Caco-2 (cell line): ENCODE measurements around the gene DTX3. TPM values are rescaled to one million over a fixed set of nuclear protein-coding genes. Genes with fewer than 3 reads are reported as not detected.

Source experiments
- BruUV-seq: library from RNA; stranded (reverse); fragments of 400-500 nt; replicated peaks from 2 replicates; lab custom pipeline; 2021; lab: Mats Ljungman, UMichigan
- CTCF ChIA-PET: fragments of 300-600 bp; sonication (Branson Sonifier 250); formaldehyde crosslinking; loops from one replicate; lab custom pipeline; 2022; ENCODE audit warnings: antibody characterized with exemption; lab: Charles Lee
- POLR2A ChIA-PET: fragments of 300-600 bp; sonication (Branson Sonifier 250); formaldehyde crosslinking; loops from one replicate; lab custom pipeline; 2022; ENCODE audit warnings: antibody characterized with exemption; lab: Charles Lee
- DNase-seq, 2 experiments: peaks; one replicate each; pipeline versions ENCODE4 v3.0.0 to v3.0.0-alpha.2; 2020 to 2022
- H3K27me3 ChIP-seq: replicated peaks from 2 replicates; pipeline ENCODE4 v1.6.0; 2011; ENCODE audit warnings: low read length; ENCODE audit not compliant: control insufficient read depth, insufficient read depth
- H3K36me3 ChIP-seq: 2 replicates; pipeline ENCODE4 v1.5.1; 2011; ENCODE audit warnings: low read length; ENCODE audit not compliant: control insufficient read depth, insufficient read depth
- H3K4me1 ChIP-seq: fragments of 250-450 bp; sonication (Bioruptor Pico); 2 replicates; pipeline ENCODE4 v1.5.1; 2020; ENCODE audit warnings: mild to moderate bottlenecking
- H3K4me3 ChIP-seq: 2 replicates; pipeline ENCODE4 v1.5.1; 2011; ENCODE audit warnings: low read depth, mild to moderate bottlenecking, control low read depth, low read length
- H3K9me3 ChIP-seq: fragments of 250-450 bp; sonication (Bioruptor Pico); 2 replicates; pipeline ENCODE4 v1.5.1; 2020; ENCODE audit warnings: mild to moderate bottlenecking, moderate library complexity
- H3K27ac Mint-ChIP-seq: one replicate; pipeline ENCODE4 v1.8.0; 2022; ENCODE audit warnings: mixed read lengths; ENCODE audit not compliant: unreplicated experiment
- H3K27me3 Mint-ChIP-seq: one replicate; pipeline ENCODE4 v1.8.0; 2022; ENCODE audit warnings: mixed read lengths; ENCODE audit not compliant: insufficient read depth, unreplicated experiment
- H3K36me3 Mint-ChIP-seq: one replicate; pipeline ENCODE4 v1.8.0; 2022; ENCODE audit warnings: mild to moderate bottlenecking, mixed read lengths; ENCODE audit not compliant: insufficient read depth, unreplicated experiment
- H3K4me1 Mint-ChIP-seq: one replicate; pipeline ENCODE4 v1.8.0; 2022; ENCODE audit warnings: low read depth, mixed read lengths; ENCODE audit not compliant: unreplicated experiment
- H3K4me3 Mint-ChIP-seq: one replicate; pipeline ENCODE4 v1.8.0; 2022; ENCODE audit warnings: mild to moderate bottlenecking, moderate library complexity, mixed read lengths; ENCODE audit not compliant: unreplicated experiment
- H3K9me3 Mint-ChIP-seq: one replicate; pipeline ENCODE4 v1.8.0; 2022; ENCODE audit warnings: mixed read lengths; ENCODE audit not compliant: unreplicated experiment
- intact Hi-C: fragments of 100-400 bp; cut with micrococcal nuclease; formaldehyde crosslinking; loops from one replicate; pipeline ENCODE4 v1.10.0; 2022; ENCODE audit not compliant: unreplicated experiment
- total RNA-seq: library from RNA; stranded (reverse); gene quantifications from 2 replicates; pipeline ENCODE4 v1.2.3, GENCODE V29; 2022
- TF ChIP-seq, protein P1 (sequence below), 2 experiments: fragments of 200-600 bp in 1 of 2; IDR thresholded peaks; 1 replicate in 1 of 2; 2 replicates in 1 of 2; pipeline versions ENCODE4 v1.5.1 to v1.8.0; 2011 to 2022; ENCODE audit warnings: antibody characterized with exemption in 1 of 2, control low read depth in 1 of 2, inconsistent platforms in 1 of 2, low read depth in 1 of 2, low read length in 1 of 2, mild to moderate bottlenecking in 1 of 2, moderate library complexity in 1 of 2; ENCODE audit not compliant: insufficient read depth in 1 of 2, severe bottlenecking in 1 of 2, unreplicated experiment in 1 of 2

Gene DTX3
- total RNA-seq, 1 experiment from 2014 or later, result 20.4 TPM

DNA sequence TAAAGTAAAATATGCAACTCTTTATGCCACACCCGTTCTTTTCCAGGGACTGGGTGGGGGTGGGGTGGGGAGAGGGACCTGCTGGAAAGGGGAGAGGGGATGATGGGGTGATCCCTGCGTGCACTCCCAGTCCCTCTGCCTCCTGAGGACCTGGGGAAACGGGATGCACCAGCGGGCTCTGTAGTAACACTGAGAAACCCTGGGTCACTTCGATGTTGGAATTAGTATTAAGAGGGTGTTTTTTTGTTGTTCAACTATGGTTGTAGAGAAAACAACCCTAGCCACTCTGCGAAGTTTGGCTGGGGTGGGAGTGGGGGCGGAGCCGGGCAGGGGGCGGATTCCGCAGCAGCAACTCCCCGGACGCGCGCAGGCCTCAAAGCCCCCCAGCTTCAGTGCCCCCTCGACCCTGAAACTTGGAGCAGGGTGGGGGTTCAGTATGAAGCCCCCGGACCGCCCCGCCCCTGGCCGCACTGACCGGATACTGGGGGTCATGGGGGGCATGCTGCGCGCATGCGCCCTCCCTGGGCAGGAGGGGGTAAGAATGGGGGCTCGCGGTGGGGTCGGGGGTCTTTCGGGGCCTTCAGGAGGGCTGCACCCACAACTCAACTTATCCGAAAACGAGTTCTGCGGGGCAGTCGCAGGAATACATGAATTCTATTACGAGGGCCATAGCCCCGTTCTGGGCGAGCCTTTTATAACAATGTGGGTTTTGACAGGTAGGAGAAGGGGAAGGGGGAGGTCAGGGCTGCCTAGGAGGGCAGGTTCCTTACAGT, 5.3 kb downstream of the DTX3 start:
- no peaks in the 10 kb centered on the region for H3K36me3 Mint-ChIP-seq
- POLR2A ChIA-PET, result no interaction called here
- no peaks in the 10 kb centered on the region for H3K27me3 Mint-ChIP-seq
- no peaks in the 10 kb centered on the region for H3K27me3 ChIP-seq
- CTCF ChIA-PET, result interaction anchor here (0.6 kb wide), 1 partner anchor 73 kb away, joined by 4 read pairs; no protein-coding TSS in a partner anchor
- peak overlapping the region; percentile 54 for H3K4me3 Mint-ChIP-seq
- H3K27ac Mint-ChIP-seq, result no peak overlapping the region
- no peaks in the 10 kb centered on the region for H3K4me1 ChIP-seq
- H3K36me3 ChIP-seq, result no peaks in the 10 kb centered on the region; the same call in 1 of the 2 replicates
- TF ChIP-seq, protein P1, sequence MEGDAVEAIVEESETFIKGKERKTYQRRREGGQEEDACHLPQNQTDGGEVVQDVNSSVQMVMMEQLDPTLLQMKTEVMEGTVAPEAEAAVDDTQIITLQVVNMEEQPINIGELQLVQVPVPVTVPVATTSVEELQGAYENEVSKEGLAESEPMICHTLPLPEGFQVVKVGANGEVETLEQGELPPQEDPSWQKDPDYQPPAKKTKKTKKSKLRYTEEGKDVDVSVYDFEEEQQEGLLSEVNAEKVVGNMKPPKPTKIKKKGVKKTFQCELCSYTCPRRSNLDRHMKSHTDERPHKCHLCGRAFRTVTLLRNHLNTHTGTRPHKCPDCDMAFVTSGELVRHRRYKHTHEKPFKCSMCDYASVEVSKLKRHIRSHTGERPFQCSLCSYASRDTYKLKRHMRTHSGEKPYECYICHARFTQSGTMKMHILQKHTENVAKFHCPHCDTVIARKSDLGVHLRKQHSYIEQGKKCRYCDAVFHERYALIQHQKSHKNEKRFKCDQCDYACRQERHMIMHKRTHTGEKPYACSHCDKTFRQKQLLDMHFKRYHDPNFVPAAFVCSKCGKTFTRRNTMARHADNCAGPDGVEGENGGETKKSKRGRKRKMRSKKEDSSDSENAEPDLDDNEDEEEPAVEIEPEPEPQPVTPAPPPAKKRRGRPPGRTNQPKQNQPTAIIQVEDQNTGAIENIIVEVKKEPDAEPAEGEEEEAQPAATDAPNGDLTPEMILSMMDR (IDR thresholded peaks at IDR 0.05; ENCODE audit: insufficient read depth in 1 of 2, low read depth in 1 of 2, low read length in 1 of 2, severe bottlenecking in 1 of 2, unreplicated experiment in 1 of 2), result no peak
- H3K4me3 ChIP-seq, result no peak overlapping the region
- intact Hi-C loops, result no loop called here
- H3K4me1 Mint-ChIP-seq, result no peaks in the 10 kb centered on the region
- no peak for DNase-seq
- no peaks in the 10 kb centered on the region for H3K9me3 ChIP-seq
- BruUV-seq, result no TSS peak
- H3K9me3 Mint-ChIP-seq, result no peaks in the 10 kb centered on the region

DNA sequence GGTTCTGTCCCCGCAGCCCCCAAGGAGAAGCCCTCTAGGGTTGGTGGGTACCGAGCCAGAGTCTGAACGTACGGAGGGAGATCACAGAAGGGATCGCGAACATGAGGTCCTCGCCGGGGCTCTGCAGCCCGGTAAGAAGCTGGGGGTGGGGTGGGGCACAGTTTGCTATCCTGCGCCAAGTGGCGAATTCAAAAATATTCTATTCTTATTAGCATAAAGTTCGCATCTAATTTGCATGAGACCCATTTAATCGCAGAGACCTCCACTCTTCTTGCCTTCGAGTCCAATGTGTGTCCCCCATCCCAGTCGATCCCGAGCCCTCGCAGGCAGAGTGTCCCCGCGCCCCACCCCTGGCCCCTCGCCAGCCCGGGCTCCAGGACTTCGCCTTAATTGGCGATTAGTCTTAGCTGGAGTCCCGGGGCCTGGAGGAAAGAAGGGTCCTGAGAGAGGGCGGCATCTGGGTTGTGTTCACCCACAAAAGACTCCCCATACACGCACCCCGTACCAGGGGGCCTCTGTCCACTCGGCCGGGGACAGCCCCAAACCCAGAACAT, 6.0 kb downstream of the DTX3 start:
- DNase-seq, result no peak
- Histone ChIP-seq H3K36me3 (no peaks in the 10 kb centered on the region; the same call in 1 of the 2 replicates), H3K4me1 (no peaks in the 10 kb centered on the region), H3K4me3 (peak overlapping the region; percentile 74; the same call in 1 of the 2 replicates), H3K27me3 (no peaks in the 10 kb centered on the region), H3K9me3 (no peaks in the 10 kb centered on the region)
- H3K27ac Mint-ChIP-seq, result no peak overlapping the region
- TF ChIP-seq, protein P1 (IDR thresholded peaks at IDR 0.05; ENCODE audit: insufficient read depth in 1 of 2, low read depth in 1 of 2, low read length in 1 of 2, severe bottlenecking in 1 of 2, unreplicated experiment in 1 of 2), result no peak
- no TSS peak for BruUV-seq
- ChIA-PET CTCF (interaction anchor here (0.6 to 0.9 kb wide), 2 partner anchors 22 to 31 kb away, joined by 4 read pairs; partner anchors contain the start of gene B4GALNT1), POLR2A (no interaction called here)
- H3K27me3 Mint-ChIP-seq, result no peaks in the 10 kb centered on the region
- H3K36me3 Mint-ChIP-seq, result no peaks in the 10 kb centered on the region
- no peaks in the 10 kb centered on the region for H3K9me3 Mint-ChIP-seq
- H3K4me1 Mint-ChIP-seq, result no peaks in the 10 kb centered on the region
- peak overlapping the region; percentile 54 for H3K4me3 Mint-ChIP-seq
- intact Hi-C loops, result no loop called here

DNA sequence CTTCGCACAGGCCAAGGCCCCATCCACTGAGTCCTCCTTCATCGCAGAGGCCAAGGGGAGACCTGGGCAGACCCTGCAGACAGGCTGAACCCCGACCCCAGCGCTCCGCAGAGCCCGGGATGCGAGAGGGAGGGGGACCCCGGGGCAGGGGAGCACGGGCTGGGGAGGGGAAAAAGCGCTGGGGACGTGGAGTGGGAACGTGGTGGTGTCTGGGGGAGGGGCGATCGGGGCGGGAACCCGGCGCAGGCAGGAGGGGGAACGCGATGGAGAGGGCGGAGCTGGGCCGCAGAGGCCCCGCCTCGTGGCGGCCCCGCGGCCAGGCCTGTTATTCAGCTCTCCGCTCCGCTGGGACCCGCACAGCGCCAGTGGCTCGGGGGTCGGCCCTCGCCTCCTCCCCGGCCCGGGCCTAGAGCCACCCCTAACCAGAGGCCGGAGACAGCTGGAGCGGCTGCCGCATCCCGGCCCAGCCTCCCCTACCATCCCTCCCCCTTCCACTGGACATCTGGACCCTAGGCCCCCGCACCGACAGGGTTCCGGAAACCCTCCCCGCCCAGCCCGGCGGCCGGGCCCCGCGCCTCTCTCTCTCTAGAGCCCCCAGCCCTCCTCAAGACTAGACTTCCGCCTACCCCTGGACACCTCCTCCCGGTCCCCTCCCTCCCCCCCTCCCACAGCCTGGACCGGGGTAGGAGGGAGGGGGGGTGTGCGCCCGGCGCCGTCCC, 6.6 kb downstream of the DTX3 start, which contains the start of gene ARHGEF25:
Gene ARHGEF25, plus strand, starts transcription at position 328 of the 719 bp plus-strand sequence. CDS start 460 bp downstream, outside the sequence.
- CTCF ChIA-PET, result interaction anchor here (0.6 to 1.7 kb wide), 3 partner anchors 22 to 31 kb away, joined by 4 to 8 read pairs (median 4); partner anchors contain the start of gene B4GALNT1
- H3K4me1 ChIP-seq, result no peaks in the 10 kb centered on the region
- H3K36me3 ChIP-seq, result no peaks in the 10 kb centered on the region; the same call in 1 of the 2 replicates
- Mint-ChIP-seq H3K4me3 (peak within 1 kb of the TSS; percentile 54), H3K27me3 (no peaks in the 10 kb centered on the region), H3K4me1 (no peaks in the 10 kb centered on the region), H3K27ac (no peak within 1 kb of the TSS), H3K9me3 (no peaks in the 10 kb centered on the region), H3K36me3 (no peaks in the 10 kb centered on the region)
- H3K27me3 ChIP-seq, result no peaks in the 10 kb centered on the region
- DNase-seq, result peak in 1 of 2 experiments; percentile 42
- no TSS peak for BruUV-seq
- TF ChIP-seq, protein P1 (IDR thresholded peaks at IDR 0.05; ENCODE audit: insufficient read depth in 1 of 2, low read depth in 1 of 2, low read length in 1 of 2, severe bottlenecking in 1 of 2, unreplicated experiment in 1 of 2), result no peak
- H3K4me3 ChIP-seq, result peak within 1 kb of the TSS; percentile 74
- intact Hi-C loops, result no loop called here
- POLR2A ChIA-PET, result no interaction called here
- no peaks in the 10 kb centered on the region for H3K9me3 ChIP-seq
